GM21423 (cell line): ENCODE measurements around the gene MAP3K1.
"Not testable (repeated sequence)": the region's sequence is repeated elsewhere in the genome, so short reads cannot be mapped to it uniquely, and the experiment has no call there.

ENCODE experiments used
- ATAC-seq: cut with Tn5 transposase; IDR thresholded peaks from one replicate; pipeline ENCODE4 v1.9.1; 2021; ENCODE audit warnings: mild to moderate bottlenecking, moderate library complexity; ENCODE audit not compliant: unreplicated experiment

The MAP3K1 gene

GRCh38 chr5:56814963-56815657, at the start of gene MAP3K1:
MAP3K1 (plus strand) TSS chr5:56815549; CDS start chr5:56815574, 25 bp downstream.
- ATAC-seq: peak; percentile 50

- ATAC-seq: no peak
These were observed 48.4 kb upstream of the MAP3K1 start for GRCh38 chr5:56766926-56767325.

GRCh38 chr5:56769875-56770604, 45.3 kb upstream of the MAP3K1 start:
- no peak for ATAC-seq

DNA sequence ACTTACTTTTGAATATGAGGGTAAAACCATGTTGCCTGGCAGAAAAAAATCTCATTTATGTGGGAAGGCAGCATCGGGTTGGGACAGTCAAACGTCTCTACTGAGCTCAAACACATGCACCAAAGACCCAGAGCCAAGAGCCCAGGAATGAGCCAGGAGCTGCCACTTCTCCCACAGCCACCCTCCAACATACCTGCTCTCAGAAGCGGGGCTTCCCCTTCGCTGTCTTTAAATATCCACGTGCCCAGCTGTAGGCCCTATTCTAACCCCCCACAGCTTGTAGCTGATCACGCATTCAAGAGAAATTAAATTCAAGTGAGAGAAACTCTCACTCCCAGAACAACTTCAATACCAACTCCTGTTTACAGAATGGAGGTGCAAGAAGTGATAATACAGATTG, 42.6 kb upstream of the MAP3K1 start:
- ATAC-seq: no peak

GRCh38 chr5:56774957-56775356, 40.4 kb upstream of the MAP3K1 start:
- no peak for ATAC-seq

- not testable (repeated sequence) for ATAC-seq
These were observed 39.0 kb upstream of the MAP3K1 start for GRCh38 chr5:56776212-56776846.

DNA sequence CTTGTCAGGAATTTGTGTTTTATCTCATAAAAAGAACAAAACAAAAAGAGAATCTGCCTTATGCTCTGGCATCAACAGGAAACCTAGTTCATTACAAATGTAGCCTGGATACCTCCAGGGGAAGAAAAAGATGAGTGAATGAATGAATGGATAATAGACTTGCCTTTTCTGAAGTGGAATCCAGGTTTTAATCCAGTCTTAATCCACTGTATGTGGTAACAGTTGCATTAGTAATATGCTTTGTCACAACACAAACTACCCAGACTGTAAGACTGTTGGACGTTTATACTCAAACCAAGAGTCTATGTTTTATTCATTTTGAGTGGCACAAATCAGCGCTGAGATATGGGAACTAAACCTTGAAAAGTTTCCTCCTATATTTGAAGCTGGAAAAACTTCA, 32.1 kb upstream of the MAP3K1 start:
- no peak for ATAC-seq

DNA sequence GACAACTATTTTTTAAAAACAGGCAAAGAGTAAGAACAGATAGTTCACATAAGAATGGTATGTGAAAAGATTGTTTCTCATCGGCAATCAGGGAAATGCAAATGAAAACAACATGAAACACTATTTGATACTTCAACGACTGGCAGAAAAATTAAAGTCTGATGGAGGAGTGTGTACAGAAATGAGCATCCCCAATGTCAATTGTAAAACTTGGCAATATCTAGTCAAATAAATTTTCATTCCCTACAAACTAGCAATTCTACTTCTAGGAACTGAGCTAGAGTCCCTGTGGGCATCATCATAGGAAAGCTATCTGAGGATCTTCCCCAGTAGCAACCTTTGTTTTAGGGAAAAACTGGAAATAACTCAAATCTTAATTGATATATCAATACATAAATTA, 29.0 kb upstream of the MAP3K1 start:
- no peak for ATAC-seq

DNA sequence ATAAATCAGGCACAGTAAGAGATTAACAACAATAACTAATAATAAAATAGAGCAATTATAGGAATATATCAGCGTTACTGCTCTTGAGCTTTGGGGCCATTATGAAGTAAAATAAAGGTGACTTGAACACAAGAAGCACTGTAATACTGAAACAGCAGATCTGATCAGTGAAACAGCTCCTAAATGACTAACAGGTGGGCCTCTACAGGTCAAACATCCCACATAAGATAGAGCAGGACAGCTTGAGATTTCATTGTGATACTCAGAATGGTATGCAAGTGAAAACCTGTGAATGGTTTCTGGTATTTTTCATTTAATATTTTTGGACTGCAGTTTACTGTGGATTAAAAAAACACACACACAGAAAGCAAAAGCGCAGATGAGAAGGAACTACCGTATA, 24.0 kb upstream of the MAP3K1 start:
- no peak for ATAC-seq

- ATAC-seq: no peak
These were observed 16.8 kb upstream of the MAP3K1 start for GRCh38 chr5:56798521-56798920.

GRCh38 chr5:56800186-56800585, 15.2 kb upstream of the MAP3K1 start:
- no peak for ATAC-seq

GRCh38 chr5:56801256-56801655, 14.1 kb upstream of the MAP3K1 start:
- ATAC-seq: no peak

DNA sequence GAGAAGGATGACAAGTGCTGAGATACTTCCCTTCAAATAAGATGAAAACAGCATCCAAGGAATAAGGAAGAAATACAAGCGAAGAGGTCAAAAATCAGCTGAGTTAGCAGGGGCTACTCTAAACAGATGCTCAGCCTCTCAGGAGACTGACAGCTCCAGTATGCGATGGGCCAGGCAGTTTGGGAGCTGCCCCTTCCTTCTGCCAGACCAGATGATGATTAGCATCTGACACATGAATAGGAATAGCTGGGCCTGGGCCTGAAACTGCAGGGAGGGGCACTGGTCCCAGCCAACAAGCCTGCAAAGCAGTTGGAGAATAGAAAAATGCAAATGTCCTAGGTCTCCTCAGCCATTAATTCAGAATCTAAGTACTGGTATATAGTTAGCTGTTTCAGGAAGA, 13.1 kb upstream of the MAP3K1 start:
- ATAC-seq: no peak

DNA sequence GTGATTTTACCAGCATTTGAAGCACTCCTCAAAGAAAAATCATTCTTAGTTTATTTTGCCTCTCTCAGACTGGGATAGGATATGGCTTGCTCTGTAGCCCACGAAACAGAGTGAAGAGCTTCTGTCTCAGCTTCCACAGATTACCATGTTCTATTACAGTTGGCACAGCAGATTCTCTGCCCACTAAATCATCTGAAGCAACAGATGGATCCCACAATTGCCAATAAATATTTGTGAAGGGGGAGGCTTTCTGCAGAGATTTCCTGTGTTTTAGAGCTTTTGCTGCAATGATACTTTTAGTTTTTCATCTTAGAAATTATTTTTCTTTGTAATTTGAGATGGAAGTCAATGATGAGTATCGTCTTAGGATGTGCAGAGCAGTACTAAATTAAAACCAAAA, 12.3 kb upstream of the MAP3K1 start:
- no peak for ATAC-seq

DNA sequence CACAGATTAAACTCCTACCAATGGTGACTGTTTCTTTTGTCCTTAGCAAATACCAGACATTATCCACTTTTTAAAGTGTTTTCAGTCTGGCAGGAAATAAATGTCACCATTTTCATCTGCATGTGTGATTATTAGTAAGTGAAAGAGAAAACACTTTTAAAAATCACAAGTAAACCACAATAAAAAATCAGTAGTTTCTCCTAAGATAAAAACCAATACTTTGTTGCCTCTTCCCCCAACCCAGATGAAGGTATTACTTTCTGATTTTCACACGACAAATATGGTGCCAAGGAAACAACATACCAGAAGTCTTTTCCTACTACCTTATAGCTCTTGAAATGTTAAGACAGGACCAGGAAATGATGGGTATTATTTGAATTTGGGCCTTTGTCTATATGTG, 11.5 kb upstream of the MAP3K1 start:
- ATAC-seq: no peak

- no peak for ATAC-seq
These were observed 7.7 kb upstream of the MAP3K1 start for GRCh38 chr5:56807679-56808078.

GRCh38 chr5:56808211-56808610, 7.1 kb upstream of the MAP3K1 start:
- ATAC-seq: no peak

GRCh38 chr5:56810826-56811225, 4.5 kb upstream of the MAP3K1 start:
- ATAC-seq: no peak

DNA sequence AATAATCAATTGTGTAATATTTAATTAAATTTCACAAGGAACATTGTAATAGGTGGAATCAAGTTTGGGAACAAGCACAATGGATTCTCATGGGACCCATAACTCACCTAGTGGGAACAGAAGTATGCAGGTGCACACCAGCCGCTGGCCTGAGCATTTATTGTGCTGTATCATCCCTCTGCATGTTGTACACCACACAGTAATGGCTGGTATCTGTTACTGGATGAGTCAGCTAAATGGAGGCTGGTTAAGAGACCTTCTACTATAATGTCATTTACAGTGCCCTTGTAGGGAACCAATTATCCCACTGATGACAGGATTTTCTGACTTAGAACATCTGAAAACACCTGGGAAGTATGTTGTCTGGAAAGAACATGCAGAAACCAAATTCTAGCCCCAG, 3.2 kb upstream of the MAP3K1 start:
- no peak for ATAC-seq

- ATAC-seq: no peak
These were observed 2.0 kb upstream of the MAP3K1 start for GRCh38 chr5:56813302-56813701.

- ATAC-seq: no peak
These were observed 887 bp upstream of the MAP3K1 start for GRCh38 chr5:56814361-56814962.
